GM12875 (cell line): ENCODE results near the gene SF3A2.

Experiments used
- H3K4me3 ChIP-seq: one replicate; pipeline ENCODE4 v1.5.1; 2011; ENCODE audit warnings: low read depth, low read length, control low read depth
- CTCF ChIP-seq: IDR thresholded peaks from 2 replicates; pipeline ENCODE4 v1.5.1; 2011; ENCODE audit warnings: low read depth, mild to moderate bottlenecking, control low read depth, inconsistent platforms, low read length, moderate library complexity, borderline replicate concordance; ENCODE audit not compliant: insufficient read depth

SF3A2 gene

GRCh38 chr19:2252055-2252796 is 15.6 kb downstream of the SF3A2 start:
- no peak for TF ChIP-seq CTCF
- H3K4me3 ChIP-seq: no peak overlapping the region

GRCh38 chr19:2252797-2253105 is 16.1 kb downstream of the SF3A2 start:
- TF ChIP-seq CTCF: no peak
- H3K4me3 ChIP-seq: peak overlapping the region; percentile 32

GRCh38 chr19:2253106-2254063 is 16.8 kb downstream of the SF3A2 start:
- TF ChIP-seq CTCF: peak; percentile 50
- peak overlapping the region; percentile 32 for H3K4me3 ChIP-seq

- H3K4me3 ChIP-seq: no peak overlapping the region
Observed at GRCh38 chr19:2254064-2254872, 17.6 kb downstream of the SF3A2 start.

GRCh38 chr19:2255112-2255845 is 18.7 kb downstream of the SF3A2 start:
- no peak for TF ChIP-seq CTCF
- H3K4me3 ChIP-seq: no peak overlapping the region

More at GRCh38 chr19:2254064-2254872, 17.6 kb downstream of the SF3A2 start:
- TF ChIP-seq CTCF: no peak

- no peak for TF ChIP-seq CTCF
- H3K4me3 ChIP-seq: no peak within 1 kb of the TSS
Observed at GRCh38 chr19:2255982-2256685, 19.5 kb downstream of the SF3A2 start, which contains the start of gene JSRP1. Gene JSRP1 (minus strand): TSS chr19:2256417. CDS start chr19:2255314, 1,103 bp downstream.
